DOHH2 (cell line): Measurements from ENCODE around the gene TYK2.

Experiments used
- H3F3A ChIP-seq: fragments of 200-600 bp; sonication (generic), shearing (Covaris generic); 2 replicates; pipeline ENCODE4 v1.6.0; 2016; ENCODE audit warnings: antibody characterized with exemption, mild to moderate bottlenecking; ENCODE audit not compliant: control insufficient read depth, insufficient read depth
- H3K27ac ChIP-seq: fragments of 200-600 bp; sonication (generic); 2 replicates; pipeline ENCODE4 v1.5.1; 2014; ENCODE audit warnings: low read depth, mild to moderate bottlenecking, low read length, moderate library complexity
- H3K27me3 ChIP-seq: fragments of 200-600 bp; sonication (generic); 2 replicates; pipeline ENCODE4 v1.6.1; 2014; ENCODE audit warnings: mild to moderate bottlenecking, low read length, mixed read lengths; ENCODE audit not compliant: control insufficient read depth
- H3K36me3 ChIP-seq: fragments of 200-600 bp; sonication (generic); 2 replicates; pipeline ENCODE4 v1.6.1; 2014; ENCODE audit warnings: mild to moderate bottlenecking, low read length, moderate library complexity, mixed read lengths; ENCODE audit not compliant: control insufficient read depth
- H3K4me1 ChIP-seq: fragments of 200-600 bp; sonication (generic); 2 replicates; pipeline ENCODE4 v1.6.1; 2014; ENCODE audit warnings: mild to moderate bottlenecking, low read length, mixed read lengths; ENCODE audit not compliant: control insufficient read depth
- H3K4me2 ChIP-seq: fragments of 200-600 bp; sonication (generic); 2 replicates; pipeline ENCODE4 v1.6.0; 2014; ENCODE audit warnings: mild to moderate bottlenecking, low read length, moderate library complexity
- H3K4me3 ChIP-seq: fragments of 200-600 bp; sonication (generic); 2 replicates; pipeline ENCODE4 v1.5.1; 2014; ENCODE audit warnings: mild to moderate bottlenecking, low read length, mixed read lengths
- H3K79me2 ChIP-seq: fragments of 200-600 bp; sonication (generic); 2 replicates; pipeline ENCODE4 v1.6.1; 2014; ENCODE audit warnings: mild to moderate bottlenecking, low read length, mixed read lengths; ENCODE audit not compliant: control insufficient read depth
- H3K9me2 ChIP-seq: fragments of 200-600 bp; sonication (generic); replicated peaks from 2 replicates; pipeline ENCODE4 v1.6.1; 2014; ENCODE audit warnings: mild to moderate bottlenecking, low read length, mixed read lengths; ENCODE audit not compliant: control insufficient read depth
- H3K9me3 ChIP-seq: fragments of 200-600 bp; sonication (generic); 2 replicates; pipeline ENCODE4 v1.6.1; 2014; ENCODE audit warnings: antibody characterized with exemption, low read length, mixed read lengths; ENCODE audit not compliant: control insufficient read depth, insufficient read depth
- H4K20me1 ChIP-seq: fragments of 200-600 bp; sonication (generic); 2 replicates; pipeline ENCODE4 v1.6.0; 2014; ENCODE audit warnings: low read depth, mild to moderate bottlenecking, antibody characterized with exemption, low read length, moderate library complexity; ENCODE audit not compliant: control insufficient read depth, insufficient read depth
- CTCF ChIP-seq: fragments of 200-600 bp; sonication (generic); IDR thresholded peaks from one replicate; pipeline ENCODE4 v1.5.1; 2014; ENCODE audit warnings: antibody characterized with exemption, mild to moderate bottlenecking, low read depth, low read length; ENCODE audit not compliant: poor library complexity, severe bottlenecking
- EZH2phosphoT487 ChIP-seq: fragments of 200-600 bp; sonication (generic); IDR thresholded peaks from 2 replicates; pipeline ENCODE4 v1.6.1; 2017; ENCODE audit warnings: borderline replicate concordance, mild to moderate bottlenecking, antibody characterized with exemption, low read length, moderate library complexity, mixed read lengths

Gene TYK2

GRCh38 chr19:10395917-10396316 lies 15.5 kb upstream of the TYK2 start:
- H4K20me1 ChIP-seq = peaks cover 5% of the 10 kb centered on the region; the same call in 1 of the 2 replicates
- H3K27ac ChIP-seq = no peak overlapping the region
- H3K9me3 ChIP-seq = no peaks in the 10 kb centered on the region
- TF ChIP-seq CTCF (no peak), EZH2phosphoT487 (no peak)
- no peak overlapping the region for H3K4me3 ChIP-seq
- H3K79me2 ChIP-seq = peaks cover 47% of the 10 kb centered on the region
- H3K9me2 ChIP-seq = no peaks in the 10 kb centered on the region
- no peaks in the 10 kb centered on the region for H3K27me3 ChIP-seq
- peaks cover 22% of the 10 kb centered on the region for H3K4me1 ChIP-seq
- H3F3A ChIP-seq = peaks cover 9% of the 10 kb centered on the region
- H3K36me3 ChIP-seq = peaks cover 73% of the 10 kb centered on the region
- no peak overlapping the region for H3K4me2 ChIP-seq

- H3K79me2 ChIP-seq = peaks cover 42% of the 10 kb centered on the region
- no peak overlapping the region for H3K27ac ChIP-seq
Measured at GRCh38 chr19:10395436-10395835, 15.1 kb upstream of the TYK2 start.

GRCh38 chr19:10395003-10395402 lies 14.6 kb upstream of the TYK2 start:
- H3K27me3 ChIP-seq = no peaks in the 10 kb centered on the region
- no peaks in the 10 kb centered on the region for H3K9me3 ChIP-seq
- no peaks in the 10 kb centered on the region for H3K9me2 ChIP-seq
- peaks cover 5% of the 10 kb centered on the region; the same call in 1 of the 2 replicates for H4K20me1 ChIP-seq
- no peak overlapping the region for H3K4me3 ChIP-seq
- H3K4me1 ChIP-seq = peaks cover 13% of the 10 kb centered on the region
- no peak overlapping the region for H3K4me2 ChIP-seq
- H3F3A ChIP-seq = peaks cover 12% of the 10 kb centered on the region
- H3K36me3 ChIP-seq = peaks cover 73% of the 10 kb centered on the region
- TF ChIP-seq CTCF (no peak), EZH2phosphoT487 (no peak)
- peaks cover 38% of the 10 kb centered on the region for H3K79me2 ChIP-seq
- H3K27ac ChIP-seq = no peak overlapping the region

More at GRCh38 chr19:10395436-10395835, 15.1 kb upstream of the TYK2 start:
- H3K4me1 ChIP-seq = peaks cover 17% of the 10 kb centered on the region
- peaks cover 73% of the 10 kb centered on the region for H3K36me3 ChIP-seq
- H4K20me1 ChIP-seq = peaks cover 5% of the 10 kb centered on the region; the same call in 1 of the 2 replicates
- no peaks in the 10 kb centered on the region for H3K9me2 ChIP-seq
- no peaks in the 10 kb centered on the region for H3K9me3 ChIP-seq
- H3K4me3 ChIP-seq = no peak overlapping the region
- H3K27me3 ChIP-seq = no peaks in the 10 kb centered on the region
- no peak overlapping the region for H3K4me2 ChIP-seq
- H3F3A ChIP-seq = peaks cover 9% of the 10 kb centered on the region
- TF ChIP-seq EZH2phosphoT487 (no peak), CTCF (no peak)
